ENCODE data around the gene SMPDL3B.

The SMPDL3B gene, protein sequence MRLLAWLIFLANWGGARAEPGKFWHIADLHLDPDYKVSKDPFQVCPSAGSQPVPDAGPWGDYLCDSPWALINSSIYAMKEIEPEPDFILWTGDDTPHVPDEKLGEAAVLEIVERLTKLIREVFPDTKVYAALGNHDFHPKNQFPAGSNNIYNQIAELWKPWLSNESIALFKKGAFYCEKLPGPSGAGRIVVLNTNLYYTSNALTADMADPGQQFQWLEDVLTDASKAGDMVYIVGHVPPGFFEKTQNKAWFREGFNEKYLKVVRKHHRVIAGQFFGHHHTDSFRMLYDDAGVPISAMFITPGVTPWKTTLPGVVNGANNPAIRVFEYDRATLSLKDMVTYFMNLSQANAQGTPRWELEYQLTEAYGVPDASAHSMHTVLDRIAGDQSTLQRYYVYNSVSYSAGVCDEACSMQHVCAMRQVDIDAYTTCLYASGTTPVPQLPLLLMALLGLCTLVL

DNA sequence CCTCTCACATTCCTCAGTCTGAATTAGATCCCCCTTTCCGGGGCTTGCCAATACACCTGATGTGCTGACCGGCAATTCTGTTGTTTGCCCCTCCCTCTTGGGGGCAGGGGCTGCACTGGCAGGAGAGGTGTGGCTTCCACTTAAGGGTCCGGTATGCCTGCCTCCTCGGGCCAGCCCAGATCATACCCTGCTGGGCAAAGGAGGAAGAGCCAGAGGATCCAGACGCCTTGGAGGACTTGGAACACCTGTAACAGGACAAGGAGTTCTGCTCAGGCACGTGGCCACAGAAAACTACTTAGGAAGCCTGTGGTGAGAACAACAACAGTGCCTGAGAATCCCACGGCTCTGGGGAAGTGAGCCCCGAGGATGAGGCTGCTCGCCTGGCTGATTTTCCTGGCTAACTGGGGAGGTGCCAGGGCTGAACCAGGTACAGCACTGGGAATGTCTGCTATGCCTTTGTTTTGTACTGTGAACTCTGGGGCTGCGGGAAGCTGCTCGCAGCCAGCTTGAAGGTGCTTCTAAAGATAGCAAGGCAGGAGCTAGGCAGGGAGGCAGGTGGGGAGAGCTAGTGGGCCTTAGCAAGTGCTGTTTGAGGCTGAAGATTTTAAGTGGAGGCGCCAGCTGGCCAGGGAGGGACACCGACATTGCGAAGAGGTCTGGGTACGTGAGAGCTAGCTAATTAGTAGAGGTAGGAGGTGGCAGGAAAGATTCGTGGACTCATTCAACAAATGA is at the start of gene SMPDL3B:
TSS of gene SMPDL3B (plus strand) at position 183 of the 732 bp plus-strand sequence. CDS start at position 367, 184 bp downstream.
- no peak for DNase-seq

DNA sequence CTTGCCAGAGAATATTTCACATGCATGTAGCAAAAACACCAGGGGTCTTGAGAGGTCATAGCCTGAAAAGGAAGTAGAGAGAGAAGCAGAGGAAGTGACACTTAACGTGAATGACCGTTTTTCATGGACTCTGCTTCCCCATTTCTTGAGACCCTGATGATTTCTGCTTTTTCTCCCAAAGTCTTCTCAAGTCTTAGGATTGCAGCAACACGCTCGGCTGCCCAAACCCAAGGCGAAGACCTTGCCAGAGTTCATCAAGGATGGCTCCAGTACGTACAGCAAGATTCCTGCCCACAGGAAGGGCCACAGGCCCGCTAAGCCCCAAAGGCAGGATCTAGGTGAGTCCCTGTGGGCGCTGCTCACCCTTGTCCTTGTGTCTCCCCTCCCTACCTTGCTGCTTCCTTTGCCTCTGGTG is 49.7 kb upstream of the SMPDL3B start:
- DNase-seq = no peak

DNA sequence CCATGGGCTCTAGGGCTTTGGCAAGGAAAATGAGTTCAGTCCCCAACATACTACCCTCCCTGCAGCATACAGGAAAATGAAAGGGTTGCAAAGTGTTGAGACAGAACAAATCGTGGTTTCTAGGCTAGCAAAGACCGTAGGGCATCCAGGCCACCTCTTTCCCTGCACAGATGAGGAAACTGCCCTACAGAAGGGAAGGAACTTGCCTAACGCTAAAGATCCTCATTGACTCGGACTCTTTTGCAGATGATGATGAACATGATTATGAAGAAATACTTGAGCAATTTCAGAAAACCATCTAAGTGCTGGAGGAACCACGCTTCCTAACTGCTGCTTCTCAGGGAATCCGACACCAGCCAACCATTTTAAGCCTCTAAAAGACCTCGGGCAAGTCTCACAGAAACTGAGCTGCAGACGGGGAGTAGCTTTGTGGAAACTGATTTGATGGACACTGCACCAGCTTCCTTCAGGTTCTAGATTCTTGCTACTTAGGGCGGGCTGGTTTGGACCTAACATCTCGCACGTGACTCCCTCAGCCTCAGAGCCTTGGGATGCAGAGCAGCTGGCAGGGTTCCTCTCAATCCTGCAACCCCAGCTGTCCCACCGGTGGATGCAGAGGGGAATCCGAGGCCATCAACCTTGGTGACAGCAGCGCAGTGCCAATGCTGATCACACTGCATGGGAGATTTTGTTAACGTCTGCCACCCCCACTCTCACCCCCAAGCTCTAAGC is 49.0 kb upstream of the SMPDL3B start:
- DNase-seq = no peak

DNA sequence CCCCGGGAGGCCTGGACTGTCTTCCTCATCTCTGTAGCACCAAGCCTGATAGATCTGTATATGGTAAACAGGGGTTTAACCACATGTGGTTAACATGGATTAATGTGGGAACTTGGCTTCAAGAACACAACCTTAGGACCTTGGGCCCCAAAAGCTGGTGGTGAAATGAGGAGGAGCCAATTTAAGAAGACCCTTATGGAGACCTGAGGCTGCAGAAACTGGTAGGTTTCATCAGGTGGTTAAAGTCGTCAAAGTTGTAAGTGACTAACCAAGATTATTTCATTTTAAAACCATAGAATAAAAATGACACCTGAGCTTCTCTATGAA is 48.5 kb upstream of the SMPDL3B start:
- no peak for DNase-seq

DNA sequence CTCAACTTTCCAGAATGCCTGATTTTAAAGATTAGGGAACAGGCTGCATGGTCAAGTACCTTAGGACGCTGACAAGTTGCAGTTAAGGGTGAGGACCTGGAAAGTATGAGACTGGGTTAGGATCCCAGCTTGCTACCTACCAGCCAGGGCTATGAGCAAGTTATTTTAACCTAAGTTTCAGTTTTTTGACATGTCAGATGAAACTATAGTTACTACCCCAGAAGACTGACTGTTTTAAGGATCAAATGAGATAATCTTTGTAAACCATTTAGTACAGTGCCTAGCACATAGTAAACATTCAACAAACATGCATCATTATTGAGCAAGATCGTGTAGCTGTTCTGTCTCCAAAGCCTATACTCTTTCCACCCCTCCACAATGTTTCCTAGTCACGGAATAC is 48.1 kb upstream of the SMPDL3B start:
- DNase-seq = no peak

DNA sequence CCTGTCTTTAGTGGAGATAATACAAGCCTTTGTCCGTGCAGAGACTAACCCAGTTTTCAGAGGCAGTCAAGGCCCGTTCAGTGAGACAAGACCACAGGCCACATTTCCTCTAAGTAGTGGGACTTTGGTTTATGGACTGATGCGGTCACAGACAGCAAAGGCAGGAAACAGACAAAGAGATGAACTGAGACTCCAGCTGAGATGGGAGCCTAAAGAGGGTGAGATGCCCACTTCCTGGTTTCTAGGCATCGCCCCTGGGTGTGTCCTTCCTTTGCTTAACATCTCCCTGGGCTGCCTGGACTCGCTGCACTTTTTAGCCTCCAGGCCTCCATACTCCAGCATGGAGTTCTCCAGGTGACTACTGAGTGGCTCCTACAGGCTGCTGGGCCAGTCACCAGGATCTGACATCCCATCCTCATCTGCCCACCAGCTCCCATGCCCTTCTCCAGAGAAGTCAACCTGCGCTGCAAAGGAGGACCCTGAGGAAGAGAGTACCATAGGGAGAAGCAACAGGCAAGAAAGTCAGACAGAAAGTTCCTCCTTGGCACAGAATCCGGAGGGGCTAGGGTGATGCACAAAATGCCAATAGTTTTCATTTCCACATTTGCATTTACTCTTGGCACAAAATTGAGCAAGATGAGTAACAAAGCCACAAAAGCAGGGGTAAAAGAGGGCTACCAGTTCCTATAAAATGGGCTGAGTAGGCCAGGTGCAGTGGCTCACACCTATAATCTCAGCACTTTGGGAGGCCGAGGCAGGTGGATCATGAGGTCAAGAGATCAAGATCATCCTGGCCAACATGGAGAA is 47.4 kb upstream of the SMPDL3B start:
- no peak for DNase-seq

DNA sequence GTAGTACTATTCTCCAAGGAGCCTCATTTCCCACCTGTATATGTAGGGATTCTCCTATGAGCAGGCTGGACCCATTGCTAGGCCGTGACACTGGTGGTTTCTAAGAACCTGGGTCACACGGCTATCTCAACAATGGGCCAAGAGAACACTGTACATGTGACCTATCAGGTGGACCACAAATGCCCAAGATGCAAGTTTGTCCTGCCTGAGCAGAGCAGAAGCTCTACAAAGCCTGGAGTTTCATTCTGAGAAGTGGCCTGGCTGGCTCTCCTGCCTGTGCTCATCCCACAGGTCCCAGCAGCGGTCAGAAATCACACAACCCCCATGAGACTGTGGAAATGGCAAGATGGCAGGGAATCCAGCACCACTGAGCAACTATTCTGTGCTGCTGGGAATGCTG is 45.3 kb upstream of the SMPDL3B start:
- no peak for DNase-seq

DNA sequence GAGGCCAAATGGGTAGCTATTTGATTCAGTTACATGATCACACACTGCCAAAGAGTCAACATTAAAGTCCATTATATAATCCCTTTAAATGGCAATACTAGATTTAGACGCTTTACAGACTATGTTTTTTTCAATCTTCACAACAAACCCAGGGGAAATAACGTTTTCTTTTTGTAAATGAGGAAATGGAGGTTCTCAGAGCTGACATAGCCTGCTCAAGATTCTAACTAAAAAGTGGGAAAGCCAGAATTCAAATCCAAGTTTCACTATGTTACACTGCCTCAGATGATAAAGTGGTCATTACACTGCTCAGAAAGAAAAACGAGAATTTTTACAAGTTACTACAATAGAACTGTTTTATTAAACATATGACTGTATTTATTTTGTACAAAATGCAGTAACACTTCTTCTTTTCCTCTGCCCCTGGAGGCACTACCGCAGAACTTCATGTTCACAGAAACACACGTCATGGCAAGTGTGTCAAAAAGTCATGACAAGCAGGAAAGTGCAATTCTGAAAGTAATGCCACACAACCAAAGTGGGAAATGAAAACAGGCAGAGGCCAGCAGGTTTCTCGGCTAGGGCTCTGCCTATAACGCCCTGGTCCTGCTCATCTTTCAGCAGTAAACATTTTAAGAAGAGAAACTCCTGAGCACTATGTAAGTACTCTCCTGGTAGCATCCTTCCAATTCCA is 43.5 kb upstream of the SMPDL3B start:
- no peak for DNase-seq

DNA sequence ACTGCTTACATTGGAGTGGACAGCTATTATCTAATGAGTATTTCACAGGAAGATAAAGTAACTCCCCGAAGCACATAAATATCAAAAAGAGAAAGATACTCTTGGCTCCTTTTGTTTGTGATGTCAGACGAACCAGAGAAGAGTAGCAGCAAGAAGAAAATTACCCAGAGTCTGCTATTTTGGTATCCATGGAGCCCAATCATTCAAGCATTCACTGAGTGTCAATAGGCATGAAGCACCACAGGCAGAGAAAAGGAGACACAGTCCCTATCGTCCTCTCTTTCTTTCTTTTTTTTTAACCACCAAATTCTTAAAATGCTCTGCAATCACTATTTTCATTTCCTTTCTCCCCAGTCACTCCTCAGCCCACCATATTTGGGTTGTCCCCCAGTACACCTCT is 40.3 kb upstream of the SMPDL3B start:
- no peak for DNase-seq

DNA sequence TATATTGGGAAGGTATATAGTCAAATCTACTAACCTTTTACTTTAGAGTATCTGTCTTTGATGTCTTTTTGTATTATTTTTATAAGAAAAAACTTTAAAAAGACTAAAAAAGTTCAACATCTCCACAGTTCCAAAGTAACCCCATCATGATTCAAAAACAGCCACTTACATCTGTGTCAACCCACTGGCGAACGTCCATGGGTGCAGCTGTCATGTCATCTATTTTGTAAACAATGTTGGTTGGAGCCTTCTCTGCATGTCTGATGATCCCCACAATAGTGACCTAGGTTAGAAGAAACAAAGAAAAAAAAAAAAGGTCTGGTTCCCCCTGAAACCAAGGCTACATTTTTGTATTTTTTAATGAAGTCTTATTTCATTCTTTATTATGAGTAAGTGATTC is 28.0 kb upstream of the SMPDL3B start:
- no peak for DNase-seq

DNA sequence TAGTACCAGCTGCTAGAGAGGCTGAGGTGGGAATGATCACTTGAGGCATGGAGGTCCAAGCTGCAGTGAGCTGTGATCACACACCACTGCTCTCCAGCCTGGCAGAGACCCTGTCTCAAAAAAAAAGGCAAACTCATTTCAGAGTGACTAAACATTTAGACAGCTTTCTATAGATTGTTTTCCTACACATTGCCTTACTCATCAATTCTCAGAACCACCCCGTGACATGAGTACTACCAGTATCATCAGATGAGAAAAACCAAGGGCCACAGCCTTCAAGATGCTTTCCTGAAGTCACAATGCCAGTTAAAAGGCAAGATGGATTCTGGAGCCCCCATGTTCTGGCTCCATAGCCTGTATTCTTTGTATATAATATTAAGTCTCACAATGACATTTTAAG is 22.4 kb upstream of the SMPDL3B start:
- no peak for DNase-seq

DNA sequence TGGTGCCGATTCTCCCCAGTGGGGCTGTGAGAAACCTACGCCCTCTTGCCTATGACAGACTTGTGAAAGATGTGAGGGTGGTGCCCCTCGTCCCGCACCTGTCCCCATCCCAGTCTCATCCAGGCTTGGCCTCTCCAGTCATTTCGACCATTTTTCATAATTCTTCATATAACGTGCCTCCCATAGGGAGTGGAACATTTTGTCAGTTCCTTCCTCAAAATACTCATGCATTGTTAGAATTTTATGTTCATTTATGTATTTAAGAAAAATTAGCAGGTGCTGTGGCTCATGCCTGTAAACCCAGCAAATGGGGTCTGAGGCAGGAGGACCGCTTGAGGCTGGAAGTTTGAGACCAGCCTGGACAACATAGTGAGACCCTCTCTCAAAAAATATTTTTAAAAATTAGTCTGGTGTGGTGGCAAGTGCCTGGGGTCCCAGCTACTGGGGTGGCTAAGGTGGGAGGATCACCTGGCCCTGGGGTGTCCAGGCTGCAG is 19.7 kb upstream of the SMPDL3B start:
- DNase-seq = no peak

DNA sequence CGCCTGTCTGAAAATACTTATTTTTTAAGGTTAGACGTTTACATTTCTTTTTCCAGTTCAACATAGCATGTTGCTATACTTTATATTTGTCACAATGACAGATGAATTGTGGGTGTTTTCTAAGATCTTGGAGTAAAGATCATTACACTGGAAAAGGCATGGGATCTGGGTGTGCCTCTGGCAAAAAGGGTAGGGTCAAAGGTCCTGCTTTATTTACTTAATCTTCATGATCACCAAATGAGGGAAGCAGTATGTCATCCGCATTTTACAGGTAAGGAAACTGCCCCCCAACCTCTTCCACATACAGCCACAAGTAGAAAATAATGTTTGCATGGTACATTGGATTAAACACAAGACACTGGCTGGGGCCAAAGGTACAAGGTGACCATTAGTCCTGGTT is 12.5 kb upstream of the SMPDL3B start:
- DNase-seq = no peak

DNA sequence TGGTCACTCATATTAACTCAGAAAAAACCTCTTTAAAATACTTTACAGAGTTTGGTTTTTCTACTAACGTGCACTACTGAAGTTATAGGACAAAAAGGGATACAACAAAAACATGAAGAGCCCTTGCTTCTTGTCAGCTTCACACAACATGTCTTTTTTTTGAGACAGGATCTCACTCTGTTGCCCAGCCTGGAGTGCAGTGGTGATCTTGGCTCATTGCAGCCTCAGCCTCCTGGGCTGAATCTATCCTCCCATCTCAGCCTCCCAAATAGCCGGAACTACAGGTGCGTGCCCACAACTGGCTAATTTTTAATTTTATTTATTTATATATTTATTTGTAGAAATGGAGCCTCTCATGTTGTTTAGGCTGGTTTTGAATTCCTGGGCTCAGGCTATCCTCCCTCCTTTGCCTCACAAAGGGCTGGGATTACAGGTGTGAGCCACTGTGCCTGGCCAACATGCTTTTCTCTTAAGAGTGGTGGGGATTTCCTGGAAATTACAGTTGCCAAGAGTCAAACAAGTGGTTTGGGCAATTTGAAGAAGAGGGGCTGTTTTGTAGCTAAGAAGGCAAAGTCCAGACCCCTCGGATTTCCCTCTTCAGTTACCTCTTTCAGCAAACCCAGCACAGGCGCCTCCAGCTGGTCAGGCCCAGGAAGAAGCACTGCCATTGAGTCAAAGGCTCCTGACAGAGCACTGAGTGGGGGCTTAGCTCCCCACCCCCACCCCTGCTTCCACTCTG is 6.4 kb upstream of the SMPDL3B start:
- DNase-seq = no peak

DNA sequence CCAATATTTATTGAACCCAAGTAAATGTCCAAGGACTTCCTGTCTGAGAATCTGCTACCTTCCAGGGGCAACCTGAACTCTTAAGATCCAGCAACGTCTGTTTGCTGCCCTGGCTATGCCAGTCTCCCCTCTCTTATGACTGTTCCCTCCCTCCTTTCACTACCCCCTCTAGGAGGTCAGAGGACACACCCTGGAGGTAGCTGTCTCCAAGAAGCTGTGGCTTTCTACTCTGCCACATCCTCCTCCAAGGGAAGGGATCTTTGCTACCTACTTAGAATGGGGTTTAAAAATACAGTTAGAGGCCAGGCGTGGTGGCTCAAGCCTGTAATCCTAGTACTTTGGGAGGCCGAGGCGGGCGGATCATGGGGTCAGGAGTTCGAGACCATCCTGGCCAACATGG is 3.6 kb upstream of the SMPDL3B start:
- no peak for DNase-seq

DNA sequence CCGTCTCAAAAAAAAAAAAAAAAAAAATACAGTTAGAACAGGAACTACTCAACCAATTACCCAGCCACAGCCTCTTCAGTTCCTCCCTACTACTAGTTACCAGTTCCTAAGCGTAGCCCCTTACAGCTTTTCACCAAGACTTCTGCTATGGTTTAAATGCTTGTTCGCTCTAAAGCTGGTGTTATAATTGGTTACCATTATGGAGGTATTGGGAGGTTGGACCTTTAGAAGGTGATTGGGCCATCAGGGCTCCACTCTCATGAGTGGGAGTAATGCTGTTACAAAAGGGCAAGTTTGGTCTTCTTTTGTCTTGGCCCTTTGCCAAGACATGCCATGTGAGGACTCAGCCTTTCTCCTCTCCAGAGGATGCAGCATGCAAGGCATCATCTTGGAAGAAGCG is 3.0 kb upstream of the SMPDL3B start:
- no peak for DNase-seq

DNA sequence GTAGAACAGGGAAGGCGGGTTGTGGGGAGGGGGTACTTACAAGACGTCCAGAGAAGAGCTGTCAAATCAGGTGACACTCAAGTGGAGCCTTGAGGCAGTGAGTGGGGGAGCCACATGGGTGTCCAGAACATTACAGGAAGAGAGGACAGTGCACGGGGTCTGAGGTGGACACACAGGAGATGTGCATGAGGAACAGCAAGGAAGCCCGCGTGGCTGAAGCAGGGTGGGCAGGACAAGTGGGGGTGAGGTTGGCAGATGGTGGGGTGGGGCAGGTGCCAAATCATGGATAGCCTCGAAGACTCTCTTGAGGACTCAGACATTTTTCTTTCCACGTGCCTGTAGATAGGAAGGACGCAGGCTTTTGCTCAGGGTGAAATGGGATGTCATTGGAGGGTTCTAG is 921 bp downstream of the SMPDL3B start:
- no peak for DNase-seq

DNA sequence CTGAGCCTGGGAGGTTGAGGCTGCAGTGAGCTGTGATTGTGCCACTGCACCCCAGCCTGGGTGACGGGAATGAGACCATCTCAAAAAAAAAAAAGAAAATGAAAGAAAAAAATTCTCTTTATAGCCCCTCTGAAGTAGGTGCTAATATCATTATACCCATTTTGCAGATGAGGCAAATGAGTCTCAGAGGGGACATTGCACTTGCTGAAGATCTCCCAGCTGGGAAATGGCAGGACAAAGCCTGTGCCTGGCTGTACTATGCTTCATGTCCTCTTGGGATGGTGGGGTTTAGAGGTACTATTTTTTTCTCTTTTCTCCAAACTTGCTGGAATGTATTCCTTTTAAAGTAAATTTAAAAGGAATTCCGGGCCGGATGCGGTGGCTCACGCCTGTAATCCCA is 1.6 kb downstream of the SMPDL3B start:
- no peak for DNase-seq

DNA sequence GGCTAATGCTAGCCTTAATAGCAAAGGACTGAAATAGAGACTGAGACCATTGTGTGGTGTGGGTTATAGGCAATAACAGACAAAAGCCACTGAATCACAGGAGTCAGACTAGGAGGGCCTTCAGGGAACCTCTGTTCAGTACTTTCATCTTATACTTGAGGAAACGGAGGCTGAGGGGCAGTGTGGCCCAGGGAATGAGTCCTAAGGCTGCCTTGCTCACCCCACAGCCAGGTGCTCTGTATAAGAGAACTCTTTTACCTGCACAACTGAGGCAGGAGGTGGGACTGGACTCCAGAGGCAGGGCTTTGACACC is 2.7 kb downstream of the SMPDL3B start:
- DNase-seq = no peak

DNA sequence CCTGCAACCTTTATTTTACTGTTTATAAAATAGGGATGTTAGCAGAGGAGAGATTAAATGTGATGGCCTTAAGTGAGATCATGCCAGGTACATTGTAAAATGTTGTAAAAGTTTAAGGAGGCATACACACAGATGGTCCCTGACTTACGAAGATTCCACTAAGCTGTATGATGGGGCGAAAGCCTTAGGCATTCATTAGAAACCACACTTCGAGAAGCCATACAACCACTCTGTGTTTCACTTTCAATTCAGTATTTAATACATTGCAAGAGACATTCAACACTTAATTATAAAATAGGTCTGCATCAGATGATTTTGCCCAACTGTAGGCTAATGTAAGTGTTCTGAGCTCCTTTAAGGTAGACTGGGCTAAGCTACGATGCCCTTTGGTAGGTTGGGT is 3.7 kb downstream of the SMPDL3B start:
- DNase-seq = no peak

DNA sequence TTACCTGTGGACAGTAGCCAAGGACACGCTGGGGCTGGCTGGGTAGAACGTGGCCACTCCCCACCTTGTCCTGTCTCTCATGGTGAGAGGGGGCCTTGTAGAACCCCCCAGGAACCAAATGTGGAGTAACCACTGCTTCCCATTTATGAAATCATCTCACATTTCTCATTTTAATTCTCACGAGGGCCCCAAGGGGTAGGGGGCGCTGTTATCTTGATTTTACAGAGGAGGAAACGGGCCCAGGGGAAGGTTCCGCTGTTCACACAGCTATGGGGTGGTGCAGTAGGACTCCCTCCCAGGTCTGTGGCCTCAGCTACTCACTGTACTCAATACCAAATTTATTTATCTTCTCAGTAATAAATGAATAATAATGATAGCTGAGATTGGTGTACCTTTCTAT is 5.5 kb downstream of the SMPDL3B start:
- no peak for DNase-seq
